ENCODE measurements around the gene ANKRD63. TPM values are rescaled to one million over a fixed set of nuclear protein-coding genes. Genes with fewer than 3 reads are reported as not detected.

Gene ANKRD63
- total and polyA plus RNA-seq, 2 of the 13 experiments (the other 11 are each of a cell fraction or from before 2014, with no cell fraction given), result not detected

GRCh38 chr15:40234783-40235182 lies 48.1 kb downstream of the ANKRD63 start:
- H3K4me2 ChIP-seq (ENCODE audit: low read depth, low read length), result no peak overlapping the region
- in situ Hi-C loops (cut with HindIII; ENCODE audit: extremely low pct_ligation_motif_present, low pct_unique_long_range_greater_than_20kb), result no loop called here
- ATAC-seq, result no peak

GRCh38 chr15:40233727-40234577 lies 48.9 kb downstream of the ANKRD63 start:
- H3K4me1 ChIP-seq (ENCODE audit: insufficient read depth, low read length), result peaks cover 6% of the 10 kb centered on the region; the same call in 1 of the 2 replicates
- H3K4me2 ChIP-seq (ENCODE audit: low read depth, low read length), result no peak overlapping the region
- no peak overlapping the region for H3K4me3 ChIP-seq (replicated peaks in 1 of 3; ENCODE audit: insufficient read depth in 1 of 3, low read depth in 2 of 3, low read length in 3 of 3)
- no peak for TF ChIP-seq KLF12 (CRISPR knock-in tag; IDR thresholded peaks at IDR 0.05; ENCODE audit: borderline replicate concordance)
- TF ChIP-seq ZFP36L1 (CRISPR knock-in tag; IDR thresholded peaks at IDR 0.05), result no peak
- no peak for TF ChIP-seq ZBTB20 (CRISPR knock-in tag; IDR thresholded peaks at IDR 0.05; ENCODE audit: borderline replicate concordance, low read depth)
- TF ChIP-seq CTCF (CRISPR knock-in tag; IDR thresholded peaks at IDR 0.05), result no peak
- H3K9ac ChIP-seq (ENCODE audit: insufficient read depth, low read depth, low read length), result no peak overlapping the region
- H3K9me3 ChIP-seq (ENCODE audit: low read length), result no peaks in the 10 kb centered on the region
- BruUV-seq (replicated peaks), result no TSS peak
- DNase-seq (ENCODE audit: low spot score) (no peak), ATAC-seq (no peak), FAIRE-seq (no peak)
- intact Hi-C loops (cut with micrococcal nuclease; ENCODE audit: unreplicated experiment) (no loop called here), in situ Hi-C loops (cut with HindIII; ENCODE audit: extremely low pct_ligation_motif_present, low pct_unique_long_range_greater_than_20kb) (no loop called here)
- no peak overlapping the region for H3K27ac ChIP-seq (ENCODE audit: extremely low read length, insufficient read depth, low read length)
- H3K36me3 ChIP-seq (replicated peaks in 1 of 2; ENCODE audit: control insufficient read depth in 1 of 2, insufficient read depth in 2 of 2, low read length in 2 of 2), result no peaks in the 10 kb centered on the region
- ChIA-PET POLR2A (no interaction called here), CTCF (ENCODE audit: low intra/inter-chr PET ratio, low total read pairs) (no interaction called here)
- no peaks in the 10 kb centered on the region for H3K79me2 ChIP-seq (ENCODE audit: insufficient read depth, low read length)
- 97% methylated on average over 10 of the region's 11 CpGs for WGBS (ENCODE audit: low lambda C conversion rate)
- no peak overlapping the region for H2AFZ ChIP-seq (ENCODE audit: low read length)
- no peaks in the 10 kb centered on the region for H4K20me1 ChIP-seq (ENCODE audit: insufficient read depth, low read length)
- peaks cover 2 to 9% of the 10 kb centered on the region in 2 experiments; a peak in 3 of 5 replicates for H3K27me3 ChIP-seq (ENCODE audit: control insufficient read depth in 1 of 2, insufficient read depth in 2 of 2, low read length in 2 of 2)

More at GRCh38 chr15:40234783-40235182, 48.1 kb downstream of the ANKRD63 start:
- 79% methylated on average over 2 of the region's 4 CpGs for WGBS (ENCODE audit: low lambda C conversion rate)
- Histone ChIP-seq H3K27ac (ENCODE audit: extremely low read length, insufficient read depth, low read length) (no peak overlapping the region), H3K4me3 (replicated peaks in 1 of 3; ENCODE audit: insufficient read depth in 1 of 3, low read depth in 2 of 3, low read length in 3 of 3) (no peak overlapping the region), H3K4me1 (ENCODE audit: insufficient read depth, low read length) (peaks cover 14% of the 10 kb centered on the region), H3K27me3 (ENCODE audit: control insufficient read depth in 1 of 2, insufficient read depth in 2 of 2, low read length in 2 of 2) (peaks cover 8 to 17% of the 10 kb centered on the region in 2 experiments; a peak in 3 of 5 replicates), H3K9ac (ENCODE audit: insufficient read depth, low read depth, low read length) (no peak overlapping the region), H3K9me3 (ENCODE audit: low read length) (no peaks in the 10 kb centered on the region), H3K79me2 (ENCODE audit: insufficient read depth, low read length) (no peaks in the 10 kb centered on the region), H3K36me3 (replicated peaks in 1 of 2; ENCODE audit: control insufficient read depth in 1 of 2, insufficient read depth in 2 of 2, low read length in 2 of 2) (no peaks in the 10 kb centered on the region), H2AFZ (ENCODE audit: low read length) (no peak overlapping the region), H4K20me1 (ENCODE audit: insufficient read depth, low read length) (no peaks in the 10 kb centered on the region)
- FAIRE-seq (no peak), DNase-seq (ENCODE audit: low spot score) (no peak)
- BruUV-seq (replicated peaks), result no TSS peak
- CTCF ChIA-PET (ENCODE audit: low intra/inter-chr PET ratio, low total read pairs), result no interaction called here
- POLR2A ChIA-PET, result no interaction called here
- no peak for TF ChIP-seq DPF2 (CRISPR knock-in tag; IDR thresholded peaks at IDR 0.05; ENCODE audit: borderline replicate concordance, low read depth)
- TF ChIP-seq SKI (IDR thresholded peaks at IDR 0.05; ENCODE audit: partially characterized antibody), result no peak
- intact Hi-C loops (cut with micrococcal nuclease; ENCODE audit: unreplicated experiment), result no loop called here
